ENCODE data around the gene IL21R.
A peak's percentile ranks its signal among the peaks of the same experiment; 100 is the strongest.

The IL21R gene

DNA sequence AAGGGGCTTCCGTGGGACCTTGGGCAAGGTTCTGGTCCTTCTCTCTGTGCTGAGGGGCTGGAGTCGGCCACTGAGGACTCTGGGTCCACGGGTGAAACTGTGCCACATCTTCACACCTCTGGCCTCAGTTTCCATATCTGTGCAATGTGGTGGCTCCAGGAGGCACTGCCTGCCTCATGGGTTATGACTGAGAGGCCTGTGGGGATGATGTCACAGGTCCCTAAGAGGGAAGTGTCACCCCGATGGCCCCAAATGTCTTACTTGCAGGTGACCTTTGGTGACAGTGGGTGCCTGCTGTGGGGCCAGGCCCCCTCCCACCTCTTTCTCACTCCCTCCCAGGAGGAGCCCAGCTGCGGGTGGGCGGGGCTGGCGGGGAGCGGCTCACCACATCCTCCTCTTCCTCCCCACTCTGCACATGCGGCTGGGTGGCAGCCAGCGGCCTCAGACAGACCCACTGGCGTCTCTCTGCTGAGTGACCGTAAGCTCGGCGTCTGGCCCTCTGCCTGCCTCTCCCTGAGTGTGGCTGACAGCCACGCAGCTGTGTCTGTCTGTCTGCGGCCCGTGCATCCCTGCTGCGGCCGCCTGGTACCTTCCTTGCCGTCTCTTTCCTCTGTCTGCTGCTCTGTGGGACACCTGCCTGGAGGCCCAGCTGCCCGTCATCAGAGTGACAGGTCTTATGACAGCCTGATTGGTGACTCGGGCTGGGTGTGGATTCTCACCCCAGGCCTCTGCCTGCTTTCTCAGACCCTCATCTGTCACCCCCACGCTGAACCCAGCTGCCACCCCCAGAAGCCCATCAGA lies at the start of gene IL21R:
Gene IL21R, plus strand, starts transcription at position 407 of the 801 bp plus-strand sequence. CDS start 27,898 bp downstream, outside the sequence.
- no peak for DNase-seq

GRCh38 chr16:27353853-27354252 lies 48.1 kb upstream of the IL21R start:
- DNase-seq, result no peak

DNA sequence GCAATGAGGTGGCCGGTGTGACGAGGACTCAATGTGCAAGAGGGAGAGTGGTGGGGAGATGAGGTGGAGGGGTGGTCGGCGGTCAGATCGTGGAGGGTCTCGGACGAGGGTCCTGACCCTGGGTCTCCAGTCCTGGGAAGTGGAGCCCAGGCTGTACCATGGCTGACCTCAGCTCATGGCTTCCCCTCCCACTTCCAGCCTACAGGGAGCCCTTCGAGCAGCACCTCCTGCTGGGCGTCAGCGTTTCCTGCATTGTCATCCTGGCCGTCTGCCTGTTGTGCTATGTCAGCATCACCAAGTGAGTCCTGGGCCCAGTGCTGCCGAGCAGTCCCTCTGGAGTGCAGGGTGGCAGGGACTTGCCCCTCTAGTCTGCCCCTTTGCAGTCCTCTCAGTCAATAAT lies 46.4 kb upstream of the IL21R start:
- DNase-seq, result no peak

DNA sequence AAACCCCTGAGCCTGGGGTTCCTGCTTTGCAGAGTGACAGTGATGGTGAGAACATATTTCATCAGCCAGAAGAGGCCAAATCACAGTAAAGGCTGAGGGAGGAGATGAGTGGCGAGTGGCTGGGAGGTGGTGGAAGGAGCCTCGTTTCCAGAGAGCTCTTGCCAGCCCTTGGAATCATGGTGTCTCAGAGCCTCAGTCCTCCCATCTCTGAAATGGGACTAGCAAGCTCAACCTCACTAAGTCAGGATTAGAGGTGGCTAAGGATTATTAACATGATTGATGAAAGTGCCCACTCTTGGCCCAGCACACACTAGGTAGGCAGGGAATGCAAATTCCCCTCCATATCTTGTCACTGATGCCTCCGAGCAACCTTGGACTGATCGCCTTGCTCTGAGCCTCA lies 45.2 kb upstream of the IL21R start:
- no peak for DNase-seq

- DNase-seq, result no peak
Observed at GRCh38 chr16:27359051-27359450, 42.9 kb upstream of the IL21R start.

DNA sequence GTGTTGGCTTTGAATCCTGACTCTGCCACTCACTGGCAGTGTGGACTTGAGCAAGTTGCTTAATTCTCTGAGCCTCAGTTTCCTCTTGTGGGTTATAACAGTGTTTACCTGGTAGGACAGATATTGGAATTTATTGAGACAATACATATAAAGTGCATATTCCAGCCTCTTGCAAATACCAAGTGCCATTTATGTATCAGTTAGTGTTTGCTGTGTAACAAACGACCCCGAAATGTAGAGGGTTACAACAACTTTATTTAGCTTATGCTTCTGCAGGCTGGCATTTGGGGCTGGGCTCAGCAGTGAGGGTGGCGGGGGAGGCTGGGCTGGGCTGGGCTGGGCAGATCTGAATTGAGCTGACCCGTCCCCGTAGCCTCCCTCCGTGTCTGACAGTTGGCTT lies 42.4 kb upstream of the IL21R start:
- no peak for DNase-seq

- no peak for DNase-seq
Observed at GRCh38 chr16:27361987-27362386, 40.0 kb upstream of the IL21R start.

DNA sequence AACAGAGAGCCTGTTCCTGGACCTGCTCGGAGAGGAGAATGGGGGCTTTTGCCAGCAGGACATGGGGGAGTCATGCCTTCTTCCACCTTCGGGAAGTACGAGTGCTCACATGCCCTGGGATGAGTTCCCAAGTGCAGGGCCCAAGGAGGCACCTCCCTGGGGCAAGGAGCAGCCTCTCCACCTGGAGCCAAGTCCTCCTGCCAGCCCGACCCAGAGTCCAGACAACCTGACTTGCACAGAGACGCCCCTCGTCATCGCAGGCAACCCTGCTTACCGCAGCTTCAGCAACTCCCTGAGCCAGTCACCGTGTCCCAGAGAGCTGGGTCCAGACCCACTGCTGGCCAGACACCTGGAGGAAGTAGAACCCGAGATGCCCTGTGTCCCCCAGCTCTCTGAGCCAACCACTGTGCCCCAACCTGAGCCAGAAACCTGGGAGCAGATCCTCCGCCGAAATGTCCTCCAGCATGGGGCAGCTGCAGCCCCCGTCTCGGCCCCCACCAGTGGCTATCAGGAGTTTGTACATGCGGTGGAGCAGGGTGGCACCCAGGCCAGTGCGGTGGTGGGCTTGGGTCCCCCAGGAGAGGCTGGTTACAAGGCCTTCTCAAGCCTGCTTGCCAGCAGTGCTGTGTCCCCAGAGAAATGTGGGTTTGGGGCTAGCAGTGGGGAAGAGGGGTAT lies 39.3 kb upstream of the IL21R start:
- DNase-seq, result no peak

DNA sequence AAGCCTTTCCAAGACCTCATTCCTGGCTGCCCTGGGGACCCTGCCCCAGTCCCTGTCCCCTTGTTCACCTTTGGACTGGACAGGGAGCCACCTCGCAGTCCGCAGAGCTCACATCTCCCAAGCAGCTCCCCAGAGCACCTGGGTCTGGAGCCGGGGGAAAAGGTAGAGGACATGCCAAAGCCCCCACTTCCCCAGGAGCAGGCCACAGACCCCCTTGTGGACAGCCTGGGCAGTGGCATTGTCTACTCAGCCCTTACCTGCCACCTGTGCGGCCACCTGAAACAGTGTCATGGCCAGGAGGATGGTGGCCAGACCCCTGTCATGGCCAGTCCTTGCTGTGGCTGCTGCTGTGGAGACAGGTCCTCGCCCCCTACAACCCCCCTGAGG lies 38.7 kb upstream of the IL21R start:
- no peak for DNase-seq

GRCh38 chr16:27363797-27364196 lies 38.2 kb upstream of the IL21R start:
- no peak for DNase-seq

DNA sequence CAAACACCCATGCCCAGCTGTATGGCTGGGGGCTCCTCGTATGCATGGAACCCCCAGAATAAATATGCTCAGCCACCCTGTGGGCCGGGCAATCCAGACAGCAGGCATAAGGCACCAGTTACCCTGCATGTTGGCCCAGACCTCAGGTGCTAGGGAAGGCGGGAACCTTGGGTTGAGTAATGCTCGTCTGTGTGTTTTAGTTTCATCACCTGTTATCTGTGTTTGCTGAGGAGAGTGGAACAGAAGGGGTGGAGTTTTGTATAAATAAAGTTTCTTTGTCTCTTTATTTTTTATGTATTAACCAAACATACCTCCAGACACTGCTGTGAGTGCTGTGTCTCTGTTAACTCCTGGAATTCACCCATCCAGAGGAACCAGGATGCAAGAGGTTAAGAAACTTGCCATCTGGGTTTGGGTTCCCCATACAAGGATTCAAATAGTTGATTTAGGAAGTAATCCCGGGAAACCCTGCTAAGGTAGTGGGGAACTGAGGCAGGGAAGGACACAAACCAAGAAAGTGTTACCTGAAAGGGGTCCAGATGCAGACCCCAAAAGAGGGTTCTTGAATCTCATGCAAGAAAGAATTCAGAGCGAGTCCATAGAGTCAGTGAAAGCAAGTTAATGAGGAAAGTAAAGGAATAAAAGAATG lies 37.4 kb upstream of the IL21R start:
- DNase-seq, result no peak

- no peak for DNase-seq
Observed at GRCh38 chr16:27365142-27366089, 36.6 kb upstream of the IL21R start.

DNA sequence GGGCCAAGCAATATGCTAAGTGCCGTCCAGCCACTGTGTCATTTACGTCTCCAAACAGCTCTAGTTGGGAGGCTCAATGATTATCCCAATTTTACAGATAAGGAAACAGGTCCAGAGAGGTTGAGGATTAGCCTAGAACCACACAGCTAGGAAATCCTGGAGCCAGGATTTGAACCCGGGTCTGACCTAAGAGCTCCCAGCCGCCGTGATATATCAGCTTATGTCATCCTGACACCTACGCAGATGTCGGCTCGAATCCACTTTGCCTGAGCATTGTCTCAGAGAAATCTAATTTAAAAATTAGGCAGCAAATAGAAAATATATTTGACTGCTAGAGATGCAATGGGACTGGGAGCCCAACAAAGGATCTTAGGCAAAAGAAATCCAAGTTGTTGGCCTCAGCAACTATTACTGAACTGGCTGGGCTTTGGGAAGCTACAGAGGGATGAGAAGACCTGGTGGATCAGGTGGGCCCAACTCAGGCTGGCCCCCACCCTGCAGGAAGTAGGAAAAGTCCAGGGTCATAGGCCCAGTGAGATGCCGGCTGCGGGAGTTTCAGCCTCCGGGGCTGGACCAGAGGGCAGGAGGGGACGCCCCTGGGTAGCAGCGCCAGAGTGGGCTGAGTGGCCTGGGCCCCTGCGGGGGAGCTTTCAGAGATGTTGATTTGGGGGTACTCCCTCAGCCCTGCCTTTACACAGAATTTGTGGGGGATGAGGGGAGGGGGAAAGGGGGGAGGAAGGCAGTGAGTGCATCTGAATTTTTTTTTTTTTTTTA lies 35.1 kb upstream of the IL21R start:
- DNase-seq, result no peak

- DNase-seq, result peak; percentile 22
Observed at GRCh38 chr16:27367461-27368357, 34.3 kb upstream of the IL21R start.

GRCh38 chr16:27368358-27368722 lies 33.6 kb upstream of the IL21R start:
- DNase-seq, result no peak

- DNase-seq, result no peak
Observed at GRCh38 chr16:27369806-27370205, 32.2 kb upstream of the IL21R start.

GRCh38 chr16:27370318-27370717 lies 31.7 kb upstream of the IL21R start:
- DNase-seq, result no peak

DNA sequence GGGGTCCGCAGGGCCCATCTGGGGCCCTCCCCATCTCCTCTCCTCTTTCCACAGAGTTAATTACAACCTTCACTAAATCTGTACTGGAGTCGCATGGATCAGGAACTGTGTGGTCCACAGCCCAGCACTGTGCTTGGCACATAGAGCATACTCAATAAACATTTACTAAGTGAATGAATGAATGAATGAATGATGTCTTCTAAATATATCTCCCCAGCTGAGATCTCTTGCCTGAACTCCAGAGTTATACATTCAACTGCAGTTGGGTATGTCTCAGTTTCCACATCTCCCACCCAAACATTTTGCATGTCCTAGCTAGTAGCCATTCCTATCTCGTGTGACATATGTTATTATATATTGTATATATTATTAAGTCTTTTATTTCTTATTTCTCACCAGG lies 28.7 kb upstream of the IL21R start:
- DNase-seq, result no peak

DNA sequence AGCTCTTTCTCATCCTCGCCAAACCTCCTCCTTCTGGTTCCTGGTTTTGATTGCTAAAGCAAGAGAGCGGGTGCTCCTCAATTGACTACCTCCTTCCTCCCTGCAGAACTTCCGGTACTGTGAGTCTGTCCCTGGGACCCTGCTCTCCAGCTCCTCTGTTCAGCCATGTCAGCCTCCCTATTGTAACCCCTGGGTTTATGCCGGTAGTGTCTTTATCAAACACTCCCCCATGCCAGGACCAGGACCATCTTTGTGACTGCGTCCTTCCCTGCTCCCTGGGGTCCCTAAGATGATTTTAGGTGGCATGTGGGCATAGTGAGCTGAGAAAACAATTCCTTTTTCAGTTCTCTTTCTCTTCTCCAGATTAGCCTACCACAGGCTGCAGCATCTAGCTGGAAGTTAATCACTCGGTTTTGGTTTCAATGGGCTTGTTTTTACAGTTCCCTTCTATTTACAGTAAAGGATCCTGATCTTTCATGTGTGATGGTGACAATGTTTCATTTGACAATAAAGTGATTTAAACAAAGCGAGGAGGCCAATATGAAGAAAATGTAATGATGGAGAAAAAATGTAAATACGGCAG lies 27.7 kb upstream of the IL21R start:
- no peak for DNase-seq

GRCh38 chr16:27374804-27375425 lies 27.1 kb upstream of the IL21R start:
- DNase-seq, result peak; percentile 24

Data from GOT3 (cell line).